ENCODE results near the gene AKT1S1.

AKT1S1 gene

GRCh38 chr19:49864890-49865289, 12.3 kb downstream of the AKT1S1 start:
- no peak for DNase-seq

GRCh38 chr19:49863935-49864320, 13.2 kb downstream of the AKT1S1 start:
- no peak for DNase-seq

- no peak for DNase-seq
Measured at GRCh38 chr19:49863254-49863934, 13.8 kb downstream of the AKT1S1 start.

- DNase-seq = no peak
Measured at GRCh38 chr19:49862391-49863253, 14.5 kb downstream of the AKT1S1 start.

- DNase-seq = no peak
Measured at GRCh38 chr19:49861541-49862378, 15.4 kb downstream of the AKT1S1 start.

GRCh38 chr19:49861107-49861506, 16.0 kb downstream of the AKT1S1 start:
- peak; percentile 39 for DNase-seq

- no peak for DNase-seq
Measured at GRCh38 chr19:49860336-49861102, 16.6 kb downstream of the AKT1S1 start.

- DNase-seq = no peak
Measured at GRCh38 chr19:49859682-49860335, 17.3 kb downstream of the AKT1S1 start.

GRCh38 chr19:49858088-49858985, 18.8 kb downstream of the AKT1S1 start:
- no peak for DNase-seq

- DNase-seq = no peak
Measured at GRCh38 chr19:49857838-49858087, 19.4 kb downstream of the AKT1S1 start.

- no peak for DNase-seq
Measured at GRCh38 chr19:49857061-49857837, 19.9 kb downstream of the AKT1S1 start.

- no peak for DNase-seq
Measured at GRCh38 chr19:49856574-49857021, 20.6 kb downstream of the AKT1S1 start.

- DNase-seq = no peak
Measured at GRCh38 chr19:49855676-49856573, 21.2 kb downstream of the AKT1S1 start.

GRCh38 chr19:49855277-49855675, 21.9 kb downstream of the AKT1S1 start:
- no peak for DNase-seq

- DNase-seq = no peak
Measured at GRCh38 chr19:49854378-49855263, 22.5 kb downstream of the AKT1S1 start.

GRCh38 chr19:49853852-49854377, 23.2 kb downstream of the AKT1S1 start:
- DNase-seq = no peak

GRCh38 chr19:49852631-49853126, 24.5 kb downstream of the AKT1S1 start:
- DNase-seq = no peak
